Measurements from ENCODE around the gene THSD7B.

The THSD7B gene

DNA sequence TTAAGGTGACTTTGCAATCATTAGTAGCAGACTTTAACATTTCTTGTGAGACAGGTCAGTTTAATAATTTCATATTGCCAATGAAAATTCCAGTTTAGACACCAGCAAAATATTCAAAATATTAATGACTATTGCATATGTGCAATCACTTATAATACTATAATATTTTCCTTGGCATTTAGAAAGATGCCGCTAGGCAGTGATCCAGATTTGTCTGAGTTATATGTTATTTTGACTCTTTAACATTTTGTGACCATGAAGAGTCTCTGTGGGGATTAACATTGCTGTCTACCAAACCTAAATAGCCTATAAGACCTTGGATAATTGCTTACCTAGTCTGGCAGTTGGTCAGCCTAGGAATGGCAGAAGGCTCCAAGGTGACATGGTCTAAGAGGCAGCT lies 389.6 kb downstream of the THSD7B start:
- no peak for DNase-seq (ENCODE audit: low read depth)

- DNase-seq (ENCODE audit: low read depth), result no peak
These were observed 390.2 kb downstream of the THSD7B start for GRCh38 chr2:137155356-137156104.

GRCh38 chr2:137156221-137156844 lies 391.0 kb downstream of the THSD7B start:
- no peak for DNase-seq (ENCODE audit: low read depth)

- no peak for DNase-seq (ENCODE audit: low read depth)
These were observed 392.5 kb downstream of the THSD7B start for GRCh38 chr2:137157851-137158250.

GRCh38 chr2:137161250-137161649 lies 395.9 kb downstream of the THSD7B start:
- no peak for DNase-seq (ENCODE audit: low read depth)

GRCh38 chr2:137165968-137166367 lies 400.6 kb downstream of the THSD7B start:
- no peak for DNase-seq (ENCODE audit: low read depth)

DNA sequence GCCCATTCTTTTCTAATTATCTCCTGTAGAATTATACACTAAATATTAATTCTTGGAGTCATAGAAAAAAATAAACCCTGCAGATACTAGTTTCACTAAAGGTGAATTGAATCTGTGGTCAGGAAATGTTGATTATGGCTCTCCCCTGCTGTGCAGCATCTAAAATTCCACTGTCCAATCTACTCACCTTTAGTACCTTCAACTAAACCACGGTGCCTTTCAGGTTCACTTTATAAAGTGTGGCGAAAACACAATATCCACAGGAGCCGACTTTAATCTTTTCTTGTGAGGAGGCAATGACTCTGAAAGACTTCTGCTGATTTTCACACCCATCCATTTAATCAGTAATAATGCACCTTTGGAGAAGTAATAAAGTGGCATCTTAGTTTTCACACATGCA lies 402.3 kb downstream of the THSD7B start:
- no peak for DNase-seq (ENCODE audit: low read depth)

- DNase-seq (ENCODE audit: low read depth), result no peak
These were observed 403.2 kb downstream of the THSD7B start for GRCh38 chr2:137168552-137168951.

DNA sequence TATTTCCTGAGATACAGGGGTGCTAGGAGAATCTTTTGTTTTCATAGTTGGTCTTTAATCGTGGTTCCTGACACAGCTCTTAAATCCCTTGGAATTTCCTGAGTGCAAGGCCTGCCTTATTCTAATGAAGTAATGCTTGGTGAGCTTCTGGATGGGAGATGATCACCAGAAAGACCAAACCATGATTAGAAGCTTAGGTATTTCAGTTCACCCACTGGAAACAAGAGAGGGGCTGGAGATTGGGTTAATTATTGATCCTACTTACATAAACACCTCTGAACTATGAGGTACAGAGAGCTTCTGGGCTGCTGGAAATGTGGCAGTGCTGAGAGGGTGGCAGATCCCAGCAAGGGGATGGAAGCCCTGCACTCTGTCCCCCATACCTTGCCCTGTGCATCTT lies 406.8 kb downstream of the THSD7B start:
- DNase-seq (ENCODE audit: low read depth), result no peak

GRCh38 chr2:137173463-137173862 lies 408.1 kb downstream of the THSD7B start:
- DNase-seq (ENCODE audit: low read depth), result no peak

DNA sequence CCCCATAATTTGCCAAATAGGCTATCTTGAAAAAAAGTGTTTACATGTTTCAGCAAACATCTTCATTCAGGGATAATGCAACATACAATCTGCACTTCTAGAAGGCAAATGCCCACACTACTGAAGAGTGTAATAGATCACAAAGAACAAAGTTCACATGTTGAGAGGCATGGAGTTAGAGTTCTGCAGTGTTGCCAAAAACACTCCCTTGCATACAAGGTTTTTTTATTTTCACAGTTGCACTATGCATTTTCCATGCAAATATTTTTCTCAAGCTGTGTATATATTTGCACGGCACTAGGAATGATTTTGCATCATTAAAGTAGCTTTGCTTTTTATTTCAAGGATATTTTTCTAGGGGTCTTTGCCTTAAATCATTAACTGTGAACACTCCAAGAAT lies 409.9 kb downstream of the THSD7B start:
- no peak for DNase-seq (ENCODE audit: low read depth)

GRCh38 chr2:137178951-137179377 lies 413.6 kb downstream of the THSD7B start:
- DNase-seq (ENCODE audit: low read depth), result no peak

- no peak for DNase-seq (ENCODE audit: low read depth)
These were observed 414.2 kb downstream of the THSD7B start for GRCh38 chr2:137179542-137179941.

GRCh38 chr2:137180012-137180411 lies 414.7 kb downstream of the THSD7B start:
- no peak for DNase-seq (ENCODE audit: low read depth)

DNA sequence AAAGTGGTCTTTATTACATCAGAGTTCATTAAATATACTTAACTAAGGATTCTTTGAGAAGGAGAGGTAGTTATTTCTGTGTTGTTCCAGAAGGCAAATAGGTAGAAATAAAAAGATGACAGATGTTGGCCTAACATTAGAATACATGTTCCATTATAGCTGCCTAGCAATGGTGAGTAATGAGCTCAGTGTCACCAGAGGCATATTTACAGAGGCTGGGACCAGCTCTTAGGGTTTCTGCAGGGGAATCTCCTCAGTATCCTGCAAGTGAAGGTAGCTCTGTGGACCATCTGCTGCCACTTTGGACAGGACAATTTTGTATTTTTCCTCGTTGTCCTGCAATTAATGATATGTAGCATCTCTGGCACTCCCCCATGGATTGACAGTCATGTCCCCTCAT lies 416.0 kb downstream of the THSD7B start:
- DNase-seq (ENCODE audit: low read depth), result no peak

- no peak for DNase-seq (ENCODE audit: low read depth)
These were observed 416.7 kb downstream of the THSD7B start for GRCh38 chr2:137182071-137182470.

DNA sequence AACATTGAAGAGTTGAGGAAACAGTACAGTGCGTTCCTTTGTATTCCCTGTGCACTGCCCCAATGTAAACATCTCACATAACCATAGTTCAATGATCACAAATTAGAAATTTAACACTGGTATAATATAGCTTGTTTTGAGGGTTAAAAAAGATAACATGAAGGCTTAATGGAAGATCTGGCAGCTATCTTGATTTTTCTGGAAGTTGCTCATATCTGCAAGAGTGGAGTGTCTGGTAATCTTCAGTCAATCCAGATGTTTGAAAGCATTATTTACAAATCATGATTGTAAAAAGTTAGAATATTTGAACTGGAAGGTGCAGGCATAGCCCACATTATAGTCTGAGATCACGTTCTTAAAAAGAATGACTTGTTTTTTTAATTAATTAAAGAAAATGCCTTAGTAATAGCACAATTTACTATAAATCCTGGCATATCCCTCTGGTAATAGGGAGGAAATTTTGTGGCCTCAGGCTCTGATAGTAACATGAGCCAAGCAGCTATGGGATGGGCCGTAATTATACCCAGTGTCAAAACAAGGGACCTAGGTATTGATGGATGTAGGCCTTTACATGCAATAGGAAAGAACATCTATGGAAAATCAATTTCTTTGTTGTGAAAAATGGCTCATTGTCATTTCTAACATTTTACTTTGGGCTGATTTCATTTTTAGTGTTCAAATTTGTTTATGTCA lies 418.0 kb downstream of the THSD7B start:
- DNase-seq (ENCODE audit: low read depth), result no peak

DNA sequence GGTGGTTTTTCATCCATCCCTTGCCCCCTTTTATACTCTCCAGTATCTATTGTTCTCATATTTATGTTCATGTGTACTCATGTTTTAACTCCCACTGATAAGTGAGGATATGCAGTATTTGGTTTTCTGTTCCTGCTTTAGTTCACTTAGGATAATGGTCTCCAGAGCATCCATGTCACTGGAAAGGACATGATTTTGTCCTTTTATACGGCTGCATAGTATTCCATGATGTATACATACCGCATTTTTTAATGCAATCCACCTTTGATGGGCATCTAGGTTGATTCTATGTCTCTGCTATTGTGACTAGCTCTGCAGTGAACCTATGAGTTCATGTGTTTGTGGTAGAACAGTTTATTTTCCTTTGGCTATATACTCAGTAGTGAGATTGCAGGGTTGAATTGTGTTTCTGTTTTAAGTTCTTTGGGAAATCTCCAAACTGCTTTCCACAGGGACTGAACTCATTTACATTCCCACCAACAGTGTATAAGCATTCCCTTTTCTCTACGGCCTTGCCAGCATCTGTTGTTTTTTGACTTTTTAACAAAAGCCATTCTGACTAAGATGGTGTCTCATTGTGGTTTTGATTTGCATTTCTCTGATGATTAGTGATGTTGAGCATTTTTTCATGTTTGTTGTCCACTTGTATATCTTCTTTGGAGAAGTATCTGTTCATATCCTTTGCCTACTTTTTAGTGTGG lies 420.2 kb downstream of the THSD7B start:
- no peak for DNase-seq (ENCODE audit: low read depth)

- DNase-seq (ENCODE audit: low read depth), result no peak
These were observed 421.9 kb downstream of the THSD7B start for GRCh38 chr2:137187216-137187615.

GRCh38 chr2:137190411-137191195 lies 425.3 kb downstream of the THSD7B start:
- DNase-seq (ENCODE audit: low read depth), result no peak

DNA sequence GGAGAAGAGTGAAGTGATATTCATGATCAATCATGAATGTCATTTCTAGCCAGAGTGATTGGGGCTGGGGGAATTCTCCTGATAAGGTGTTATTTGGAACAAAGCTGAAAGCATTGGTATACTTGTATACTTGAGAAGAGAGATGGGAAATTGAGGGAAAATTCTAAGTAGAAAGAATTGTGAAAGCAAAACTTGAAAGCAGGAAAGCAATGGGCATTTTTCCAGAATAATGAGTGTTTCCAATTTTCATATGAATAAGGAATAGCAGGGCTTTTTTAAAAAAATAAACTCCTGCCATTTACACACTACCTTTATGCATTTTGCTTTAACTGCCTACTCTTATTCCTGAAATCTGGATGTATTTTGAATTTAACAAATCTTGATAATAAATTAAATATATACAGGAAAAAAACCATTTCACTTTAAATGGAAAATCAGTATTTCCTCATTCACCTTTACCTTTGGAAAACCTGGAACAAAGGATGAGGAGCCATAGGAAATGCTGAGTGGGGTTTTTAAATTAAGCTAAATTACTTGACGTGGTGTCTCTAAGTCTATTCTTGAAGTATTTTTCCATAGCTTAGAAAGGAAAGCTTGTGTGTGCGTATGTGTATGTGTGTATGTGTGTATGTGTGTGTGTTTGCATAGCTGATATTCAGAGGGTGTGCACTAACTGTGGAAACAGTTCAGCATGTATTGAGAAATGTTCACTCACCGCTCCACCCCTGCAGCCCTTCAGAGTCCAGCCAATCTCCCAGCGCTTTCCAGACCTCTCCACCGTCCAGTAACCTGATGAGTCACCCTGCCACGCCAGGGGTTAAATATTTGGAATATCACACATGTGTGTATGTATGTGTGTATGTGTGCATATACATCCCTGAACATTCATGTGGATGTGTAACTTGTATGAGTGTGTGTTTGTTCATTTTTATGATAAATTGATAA lies 427.3 kb downstream of the THSD7B start:
- DNase-seq (ENCODE audit: low read depth), result no peak
